PC-9 (cell line): ENCODE measurements around the gene NPIPA3. TPM values are rescaled to one million over a fixed set of nuclear protein-coding genes. Genes with fewer than 3 reads are reported as not detected.
"Not testable (repeated sequence)": the region's sequence is repeated elsewhere in the genome, so short reads cannot be mapped to it uniquely, and the experiment has no call there.

ENCODE experiments used
- BruUV-seq: library from RNA; stranded (reverse); fragments of 400-500 nt; replicated peaks from 2 replicates; lab custom pipeline; 2021; lab: Mats Ljungman, UMichigan
- CTCF ChIA-PET: fragments of 300-600 bp; sonication (Branson Sonifier 250); formaldehyde crosslinking; loops from one replicate; lab custom pipeline; 2022; ENCODE audit warnings: antibody characterized with exemption; lab: Charles Lee
- POLR2A ChIA-PET: fragments of 300-600 bp; sonication (Branson Sonifier 250); formaldehyde crosslinking; loops from one replicate; lab custom pipeline; 2022; ENCODE audit warnings: antibody characterized with exemption; ENCODE audit not compliant: unreplicated experiment; lab: Charles Lee
- DNase-seq, 2 experiments: peaks; one replicate each; pipeline versions ENCODE4 v3.0.0 to v3.0.0-alpha.2; 2015 to 2022; ENCODE audit warnings: mixed read lengths in 1 of 2
- H2AFZ ChIP-seq: fragments of 200-600 bp; sonication (generic); 2 replicates; pipeline ENCODE4 v1.8.1; 2017; ENCODE audit warnings: antibody characterized with exemption
- H3F3A ChIP-seq: fragments of 200-600 bp; sonication (generic); 2 replicates; pipeline ENCODE4 v1.8.1; 2017; ENCODE audit warnings: antibody characterized with exemption, mild to moderate bottlenecking, low read depth; ENCODE audit not compliant: insufficient read depth
- H3K27ac ChIP-seq: fragments of 200-600 bp; sonication (generic); 2 replicates; pipeline ENCODE4 v1.6.1; 2016; ENCODE audit warnings: mixed run types
- H3K27me3 ChIP-seq: fragments of 200-600 bp; sonication (generic); 2 replicates; pipeline ENCODE4 v1.6.1; 2016; ENCODE audit warnings: low read depth, mixed run types; ENCODE audit not compliant: insufficient read depth
- H3K36me3 ChIP-seq: fragments of 200-600 bp; sonication (generic); 2 replicates; pipeline ENCODE4 v1.6.1; 2016; ENCODE audit warnings: low read depth, mixed run types
- H3K4me1 ChIP-seq: fragments of 200-600 bp; sonication (generic); replicated peaks from 2 replicates; pipeline ENCODE4 v1.6.1; 2016; ENCODE audit warnings: mixed run types; ENCODE audit not compliant: insufficient read depth
- H3K4me2 ChIP-seq: fragments of 200-600 bp; sonication (generic); 2 replicates; pipeline ENCODE4 v1.6.1; 2017; ENCODE audit warnings: mixed run types
- H3K4me3 ChIP-seq: fragments of 200-600 bp; sonication (generic); 2 replicates; pipeline ENCODE4 v1.6.1; 2016; ENCODE audit warnings: mixed run types
- H3K79me2 ChIP-seq: fragments of 200-600 bp; sonication (generic); 2 replicates; pipeline ENCODE4 v1.6.1; 2017; ENCODE audit warnings: low read depth, mixed run types
- H3K9me2 ChIP-seq: fragments of 200-600 bp; sonication (generic); 2 replicates; pipeline ENCODE4 v1.8.1; 2017; ENCODE audit warnings: mild to moderate bottlenecking; ENCODE audit not compliant: insufficient read depth
- H3K9me3 ChIP-seq: fragments of 200-600 bp; sonication (generic); 2 replicates; pipeline ENCODE4 v1.8.1; 2016; ENCODE audit warnings: low read depth; ENCODE audit not compliant: insufficient read depth
- H4K20me1 ChIP-seq: fragments of 200-600 bp; sonication (generic); 2 replicates; pipeline ENCODE4 v1.8.1; 2017; ENCODE audit not compliant: insufficient read depth
- EZH2 ChIP-seq: fragments of 200-600 bp; sonication (generic); IDR thresholded peaks from 2 replicates; pipeline ENCODE4 v1.8.0; 2017; ENCODE audit warnings: antibody characterized with exemption, low read depth
- intact Hi-C: fragments of 100-400 bp; cut with micrococcal nuclease; formaldehyde crosslinking; loops from one replicate; pipeline ENCODE4 v1.10.0; 2022; ENCODE audit not compliant: unreplicated experiment
- total RNA-seq: library from RNA; stranded (reverse); gene quantifications from 2 replicates; pipeline ENCODE4 v1.2.3, GENCODE V29; 2021
- TF ChIP-seq, protein P1 (sequence below): fragments of 200-600 bp; sonication (generic); conservative IDR thresholded peaks from 2 replicates; pipeline ENCODE4 v1.6.1; 2017; ENCODE audit warnings: mixed run types, antibody characterized with exemption, mild to moderate bottlenecking, moderate library complexity

The NPIPA3 gene
- total RNA-seq, 1 experiment from 2014 or later: not detected

DNA sequence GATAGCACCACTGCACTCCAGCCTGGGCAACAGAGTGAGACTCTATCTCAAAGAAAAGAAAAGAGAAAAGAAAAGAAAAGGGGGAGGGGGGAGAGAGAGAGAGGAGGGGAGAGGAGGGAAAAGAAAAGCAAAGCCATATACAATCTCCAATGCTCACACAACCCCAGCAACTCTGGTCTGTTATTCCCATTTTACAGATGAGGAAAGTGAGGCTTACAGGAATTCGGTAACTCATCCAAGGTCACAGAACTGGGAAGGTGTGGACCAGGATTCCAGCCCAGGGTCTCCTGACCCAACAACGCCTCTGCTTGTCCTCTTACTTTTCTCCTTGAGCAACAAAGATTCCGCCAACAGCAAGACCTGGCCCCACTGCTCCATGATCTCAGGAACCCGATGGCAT lies 22.1 kb upstream of the NPIPA3 start:
- ChIA-PET POLR2A (no interaction called here), CTCF (no interaction called here)
- Histone ChIP-seq H3K4me3 (no peak overlapping the region), H3K27me3 (no peaks in the 10 kb centered on the region), H3K4me1 (no peaks in the 10 kb centered on the region), H4K20me1 (no peaks in the 10 kb centered on the region), H3F3A (no peaks in the 10 kb centered on the region), H3K27ac (no peak overlapping the region), H3K79me2 (no peaks in the 10 kb centered on the region), H3K4me2 (no peak overlapping the region), H3K9me2 (no peaks in the 10 kb centered on the region), H3K9me3 (no peaks in the 10 kb centered on the region), H3K36me3 (no peaks in the 10 kb centered on the region), H2AFZ (no peak overlapping the region)
- intact Hi-C loops: no loop called here
- BruUV-seq: no TSS peak
- DNase-seq: no peak
- TF ChIP-seq EZH2: no peak
- TF ChIP-seq, protein P1, sequence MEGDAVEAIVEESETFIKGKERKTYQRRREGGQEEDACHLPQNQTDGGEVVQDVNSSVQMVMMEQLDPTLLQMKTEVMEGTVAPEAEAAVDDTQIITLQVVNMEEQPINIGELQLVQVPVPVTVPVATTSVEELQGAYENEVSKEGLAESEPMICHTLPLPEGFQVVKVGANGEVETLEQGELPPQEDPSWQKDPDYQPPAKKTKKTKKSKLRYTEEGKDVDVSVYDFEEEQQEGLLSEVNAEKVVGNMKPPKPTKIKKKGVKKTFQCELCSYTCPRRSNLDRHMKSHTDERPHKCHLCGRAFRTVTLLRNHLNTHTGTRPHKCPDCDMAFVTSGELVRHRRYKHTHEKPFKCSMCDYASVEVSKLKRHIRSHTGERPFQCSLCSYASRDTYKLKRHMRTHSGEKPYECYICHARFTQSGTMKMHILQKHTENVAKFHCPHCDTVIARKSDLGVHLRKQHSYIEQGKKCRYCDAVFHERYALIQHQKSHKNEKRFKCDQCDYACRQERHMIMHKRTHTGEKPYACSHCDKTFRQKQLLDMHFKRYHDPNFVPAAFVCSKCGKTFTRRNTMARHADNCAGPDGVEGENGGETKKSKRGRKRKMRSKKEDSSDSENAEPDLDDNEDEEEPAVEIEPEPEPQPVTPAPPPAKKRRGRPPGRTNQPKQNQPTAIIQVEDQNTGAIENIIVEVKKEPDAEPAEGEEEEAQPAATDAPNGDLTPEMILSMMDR: no peak

DNA sequence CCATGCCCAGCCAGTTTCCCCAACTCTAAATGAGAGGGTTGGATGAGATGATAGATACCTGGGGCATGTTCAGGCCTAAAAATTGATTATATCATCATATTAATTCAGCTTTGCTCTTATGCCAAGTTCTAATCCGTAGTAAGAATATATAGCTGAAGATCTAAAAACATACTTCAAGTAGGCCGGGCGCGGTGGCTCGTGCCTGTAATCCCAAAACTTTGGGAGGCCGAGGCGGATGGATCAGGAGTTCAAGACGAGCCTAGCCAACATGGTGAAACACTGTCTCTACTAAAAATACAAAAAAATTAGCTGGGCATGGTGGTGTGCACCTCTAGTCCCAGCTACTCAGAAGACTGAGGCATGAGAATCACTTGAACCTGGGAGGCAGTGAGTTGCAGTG lies 21.1 kb upstream of the NPIPA3 start:
- POLR2A ChIA-PET: no interaction called here

DNA sequence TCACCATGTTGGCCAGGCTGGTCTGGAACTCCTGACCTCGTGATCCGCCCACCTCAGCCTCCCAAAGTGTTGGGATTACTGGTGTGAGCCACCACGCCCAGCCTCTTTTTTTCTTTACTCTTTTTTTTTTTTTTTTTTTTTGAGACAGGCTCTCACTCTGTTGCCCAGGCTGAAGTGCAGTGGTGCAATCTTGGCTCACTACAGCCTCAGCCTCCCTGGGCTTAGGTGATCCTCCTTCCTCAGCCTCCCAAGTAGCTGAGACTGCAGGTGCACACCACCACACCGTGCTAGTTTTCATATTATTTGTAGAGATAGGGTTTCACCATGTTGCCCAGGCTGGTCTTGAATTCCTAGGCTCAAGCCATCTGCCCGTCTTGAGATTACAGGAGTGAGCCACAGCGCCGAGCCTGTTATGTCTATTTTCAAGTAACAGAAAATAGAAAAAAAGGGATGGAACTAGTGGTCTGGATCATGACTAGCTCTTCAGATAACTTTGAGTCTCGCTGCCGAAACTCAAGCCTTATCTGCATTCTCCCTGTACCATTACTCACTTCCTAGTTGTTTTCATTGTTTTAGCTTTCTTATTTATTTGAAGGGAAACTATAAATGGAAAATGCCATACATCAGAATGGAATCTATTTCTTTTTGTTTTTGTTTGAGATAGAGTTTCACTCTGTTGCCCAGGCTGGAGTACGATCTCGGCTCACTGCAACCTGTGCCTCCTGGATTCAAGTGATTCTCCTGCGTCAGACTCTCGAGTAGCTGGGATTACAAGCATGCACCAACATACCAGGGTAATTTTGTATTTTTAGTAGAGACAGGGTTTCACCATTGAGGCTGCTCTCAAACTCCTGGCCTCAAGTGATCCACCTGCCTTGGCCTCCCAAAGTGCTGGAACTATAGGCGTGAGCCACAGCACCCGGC lies 17.1 kb upstream of the NPIPA3 start:
- H3F3A ChIP-seq, H3K4me3 ChIP-seq, H3K9me2 ChIP-seq, H2AFZ ChIP-seq, DNase-seq, CTCF ChIA-PET, H3K27me3 ChIP-seq, H3K36me3 ChIP-seq, intact Hi-C loops, H3K4me2 ChIP-seq, H3K79me2 ChIP-seq, BruUV-seq, H3K9me3 ChIP-seq, H3K4me1 ChIP-seq, H3K27ac ChIP-seq, H4K20me1 ChIP-seq: not testable (repeated sequence)
- POLR2A ChIA-PET: interaction anchor here (0.6 kb wide), 1 partner anchor 322 kb away, joined by 3 read pairs; no protein-coding TSS in a partner anchor

More for the DNA sequence above, 21.1 kb upstream of the NPIPA3 start:
- Histone ChIP-seq H4K20me1 (no peaks in the 10 kb centered on the region), H3K79me2 (no peaks in the 10 kb centered on the region), H3K36me3 (no peaks in the 10 kb centered on the region), H3K27ac (no peak overlapping the region), H3K4me1 (no peaks in the 10 kb centered on the region), H2AFZ (no peak overlapping the region), H3K9me2 (no peaks in the 10 kb centered on the region), H3K27me3 (no peaks in the 10 kb centered on the region), H3F3A (no peaks in the 10 kb centered on the region), H3K4me2 (no peak overlapping the region), H3K9me3 (no peaks in the 10 kb centered on the region), H3K4me3 (no peak overlapping the region)
- CTCF ChIA-PET: no interaction called here
- intact Hi-C loops: no loop called here
- no TSS peak for BruUV-seq
- no peak for DNase-seq
- TF ChIP-seq, protein P1: no peak
- TF ChIP-seq EZH2: no peak

DNA sequence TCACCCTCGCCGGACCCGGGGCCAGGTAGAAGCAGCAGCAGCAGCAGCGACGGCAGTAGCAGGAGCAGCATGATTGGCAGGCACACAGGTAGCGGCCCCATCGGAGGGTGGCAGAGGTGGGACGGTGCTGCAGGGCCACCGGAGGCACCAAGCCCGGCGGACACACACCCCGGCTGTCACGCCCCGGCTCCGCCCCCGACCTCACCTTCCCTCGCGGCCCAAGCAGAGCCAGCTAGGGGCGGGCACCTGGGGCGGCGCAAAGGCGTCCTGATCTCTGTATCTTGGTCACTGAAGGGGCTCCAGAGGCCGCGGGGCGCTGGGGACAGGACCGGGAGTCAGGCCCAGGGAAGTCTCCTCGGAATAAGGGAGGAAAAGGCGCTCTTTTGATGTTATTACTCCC lies 9.1 kb upstream of the NPIPA3 start, which contains the start of gene PLA2G10:
Gene PLA2G10, minus strand, starts transcription at position 180 of the 400 bp plus-strand sequence. Its CDS starts 79 bp downstream, at position 101.
- BruUV-seq, H3K79me2 ChIP-seq, H3K4me1 ChIP-seq, H4K20me1 ChIP-seq, H2AFZ ChIP-seq, intact Hi-C loops, H3K4me3 ChIP-seq, H3K9me2 ChIP-seq, CTCF ChIA-PET, H3K36me3 ChIP-seq, H3F3A ChIP-seq, H3K4me2 ChIP-seq, H3K9me3 ChIP-seq, H3K27ac ChIP-seq, DNase-seq, H3K27me3 ChIP-seq, POLR2A ChIA-PET: not testable (repeated sequence)
